HepG2 (cell line): ENCODE measurements around the gene CCDC197. TPM values are rescaled to one million over a fixed set of nuclear protein-coding genes. Genes with fewer than 3 reads are reported as not detected.

Source experiments
- ATAC-seq: fragments of 200-7000 bp; cut with Tn5 transposase; 3 replicates; pipeline ENCODE4 v1.9.1; 2020; ENCODE audit warnings: mild to moderate bottlenecking, moderate library complexity
- BruUV-seq: library from RNA; stranded (reverse); fragments of 400-500 nt; replicated peaks from 2 replicates; lab custom pipeline; 2021; lab: Mats Ljungman, UMichigan
- CTCF ChIA-PET: fragments of 300-600 bp; formaldehyde crosslinking; extraction: SDS; loops from one replicate; lab custom pipeline; 2021; ENCODE audit warnings: low total read pairs, inconsistent platforms, low intra/inter-chr PET ratio; lab: Yijun Ruan, JAX
- POLR2A ChIA-PET: fragments of 350-600 bp; sonication (Branson Sonifier 250); formaldehyde crosslinking; loops from one replicate; lab custom pipeline; 2020; ENCODE audit warnings: antibody characterized with exemption, inconsistent platforms; lab: Yijun Ruan, JAX
- DNase-seq: peaks from one replicate; pipeline ENCODE4 v3.0.0-alpha.2; 2015; ENCODE audit warnings: low spot score
- FAIRE-seq: peaks from 3 replicates; lab custom pipeline; 2011; peaks lifted over from hg19 to GRCh38; lab: Jason Lieb, UNC
- H2AFZ ChIP-seq: one replicate; pipeline ENCODE4 v1.6.1; 2011; ENCODE audit warnings: low read length, inconsistent platforms
- H3K27ac ChIP-seq: fragments of 300-600 bp; 3 replicates; pipeline ENCODE4 v1.8.0; 2011; ENCODE audit warnings: mixed run types, mild to moderate bottlenecking, mixed read lengths, low read length, inconsistent platforms; ENCODE audit not compliant: insufficient read depth; ENCODE audit errors: extremely low read length
- H3K27me3 ChIP-seq, 2 experiments: fragments of 200-600 bp in 1 of 2; 2 replicates in 1 of 2; 3 replicates in 1 of 2; pipeline versions ENCODE4 v1.6.0 to v1.8.0; 2011; ENCODE audit warnings: low read length in 2 of 2, mild to moderate bottlenecking in 2 of 2, moderate library complexity in 2 of 2, inconsistent platforms in 1 of 2; ENCODE audit not compliant: insufficient read depth in 2 of 2, control insufficient read depth in 1 of 2
- H3K36me3 ChIP-seq, 2 experiments: fragments of 200-600 bp in 1 of 2; replicated peaks in 1 of 2; 2 replicates in 1 of 2; 3 replicates in 1 of 2; pipeline versions ENCODE4 v1.5.1 to v1.8.0; 2011; ENCODE audit warnings: low read length in 2 of 2, inconsistent platforms in 1 of 2; ENCODE audit not compliant: insufficient read depth in 2 of 2, control insufficient read depth in 1 of 2
- H3K4me1 ChIP-seq: 2 replicates; pipeline ENCODE4 v1.5.1; 2012; ENCODE audit warnings: low read length, inconsistent platforms; ENCODE audit not compliant: insufficient read depth
- H3K4me2 ChIP-seq: 2 replicates; pipeline ENCODE4 v1.6.0; 2011; ENCODE audit warnings: low read depth, low read length, inconsistent platforms
- H3K4me3 ChIP-seq, 3 experiments: fragments of 200-600 bp in 1 of 3; sonication (generic), shearing (Covaris generic) in 1 of 3; replicated peaks in 1 of 3; 2 replicates each; pipeline ENCODE4 v1.5.1; 2011 to 2016; ENCODE audit warnings: low read length in 3 of 3, inconsistent platforms in 2 of 3, low read depth in 2 of 3, mild to moderate bottlenecking in 2 of 3, control low read depth in 1 of 3, mixed read lengths in 1 of 3; ENCODE audit not compliant: insufficient read depth in 1 of 3
- H3K79me2 ChIP-seq: one replicate; pipeline ENCODE4 v1.6.1; 2011; ENCODE audit warnings: low read length, inconsistent platforms; ENCODE audit not compliant: insufficient read depth
- H3K9ac ChIP-seq: 2 replicates; pipeline ENCODE4 v1.6.0; 2011; ENCODE audit warnings: mild to moderate bottlenecking, low read depth, low read length, inconsistent platforms; ENCODE audit not compliant: insufficient read depth
- H3K9me3 ChIP-seq: 2 replicates; pipeline ENCODE4 v1.5.1; 2012; ENCODE audit warnings: mild to moderate bottlenecking, low read length
- H4K20me1 ChIP-seq: 2 replicates; pipeline ENCODE4 v1.6.0; 2011; ENCODE audit warnings: inconsistent platforms, mild to moderate bottlenecking, low read length, moderate library complexity; ENCODE audit not compliant: insufficient read depth
- ATF3 ChIP-seq: sonication (generic); formaldehyde crosslinking; IDR thresholded peaks from 2 replicates; pipeline ENCODE4 v1.4.0; 2020; ENCODE audit warnings: missing genetic modification reagents
- ESRRA ChIP-seq: sonication (generic); formaldehyde crosslinking; IDR thresholded peaks from 2 replicates; pipeline ENCODE4 v1.5.1; 2020; ENCODE audit warnings: mild to moderate bottlenecking, low read depth, missing genetic modification reagents
- HNF4A ChIP-seq: sonication (generic); formaldehyde crosslinking; IDR thresholded peaks from 2 replicates; pipeline ENCODE4 v1.4.0; 2020; ENCODE audit warnings: missing genetic modification reagents
- KDM5B ChIP-seq: sonication (generic); formaldehyde crosslinking; IDR thresholded peaks from 2 replicates; pipeline ENCODE4 v1.4.0; 2020; ENCODE audit warnings: missing genetic modification reagents, mild to moderate bottlenecking, borderline replicate concordance
- NR2F1 ChIP-seq, 2 experiments: fragments of 450-650 bp in 1 of 2; formaldehyde crosslinking in 1 of 2; IDR thresholded peaks; 2 replicates each; pipeline versions ENCODE4 v1.5.0 to v1.6.1; 2016 to 2020; ENCODE audit warnings: mild to moderate bottlenecking in 1 of 2, missing compliant biosample characterization in 1 of 2, missing genetic modification reagents in 1 of 2, moderate library complexity in 1 of 2
- RARA ChIP-seq: IDR thresholded peaks from 2 replicates; pipeline ENCODE4 v1.6.1; 2016; ENCODE audit warnings: missing genetic modification reagents, missing compliant biosample characterization
- RFX3 ChIP-seq: IDR thresholded peaks from 2 replicates; pipeline ENCODE4 v1.6.1; 2016; ENCODE audit warnings: missing biosample characterization, missing genetic modification reagents
- WIZ ChIP-seq: sonication (generic); formaldehyde crosslinking; IDR thresholded peaks from 2 replicates; pipeline ENCODE4 v1.5.1; 2020; ENCODE audit warnings: mild to moderate bottlenecking, missing genetic modification reagents
- ZMYM4 ChIP-seq: sonication (generic); formaldehyde crosslinking; IDR thresholded peaks from 2 replicates; pipeline ENCODE4 v1.8.1; 2023; ENCODE audit warnings: mild to moderate bottlenecking, missing genetic modification reagents
- ZNF572 ChIP-seq: sonication (generic); formaldehyde crosslinking; IDR thresholded peaks from 2 replicates; pipeline ENCODE4 v1.5.1; 2020; ENCODE audit warnings: mild to moderate bottlenecking, missing genetic modification reagents
- ZNF768 ChIP-seq: sonication (generic); formaldehyde crosslinking; IDR thresholded peaks from 2 replicates; pipeline ENCODE4 v1.4.0; 2020; ENCODE audit warnings: missing genetic modification reagents
- WGBS: methylation state at CpG from one replicate; pipeline ENCODE4 v1.1.6; 2017; ENCODE audit warnings: low lambda C conversion rate; 5-methylcytosine and 5-hydroxymethylcytosine counted together
- in situ Hi-C: cut with HindIII; loops from 2 replicates; pipeline ENCODE4 v1.10.0; 2017; ENCODE audit warnings: low pct_unique_long_range_greater_than_20kb; ENCODE audit not compliant: extremely low pct_ligation_motif_present
- intact Hi-C: fragments of 100-400 bp; cut with micrococcal nuclease; formaldehyde crosslinking; loops from one replicate; pipeline ENCODE4 v1.10.0; 2022; ENCODE audit not compliant: unreplicated experiment
- polyA plus RNA-seq, 8 experiments: library from polyadenylated mRNA; depleted of rRNA in 3 of 8; stranded (reverse) in 7 of 8; unstranded in 1 of 8; fragments of >200 nt; fragmentation: Illumina TruSeq in 4 of 8; extraction: Trizol in 4 of 8; gene quantifications; 2 replicates each; pipeline versions ENCODE4 v1.2.1 to v1.2.3, GENCODE V29; 2011 to 2016; ENCODE audit warnings: low read depth in 4 of 8, missing spikeins in 1 of 8, mixed read lengths in 1 of 8; ENCODE audit not compliant: insufficient read depth in 1 of 8
- total RNA-seq, 5 experiments: library from RNA; depleted of rRNA; stranded (reverse); fragments of >200 nt; fragmentation: Illumina TruSeq; extraction: Trizol; gene quantifications; 2 replicates each; pipeline ENCODE4 v1.2.3, GENCODE V29; 2016; ENCODE audit warnings: low read depth in 1 of 5
- TF ChIP-seq, protein P1 (sequence below): sonication (generic); formaldehyde crosslinking; IDR thresholded peaks from 2 replicates; pipeline ENCODE4 v1.5.1; 2020; ENCODE audit warnings: mild to moderate bottlenecking, missing genetic modification reagents, moderate library complexity

The CCDC197 gene
- total and polyA plus RNA-seq, 2 of the 13 experiments (the other 11 are each of a cell fraction or from before 2014, with no cell fraction given) = 0.11 to 0.13 TPM

- TF ChIP-seq ATF3 (CRISPR knock-in tag) (no peak), HNF4A (peak; percentile 19; the same call in 1 of the 2 replicates), RARA (CRISPR knock-in tag) (peak; percentile 80), RFX3 (CRISPR knock-in tag) (no peak), NR2F1 (CRISPR knock-in tag; IDR thresholded peaks at IDR 0.05) (0 out of 4 replicates have a peak, but pooled peaks of 1 of the 2 experiments have one; percentile 15), ZNF768 (CRISPR knock-in tag) (peak; percentile 92), KDM5B (CRISPR knock-in tag) (peak; percentile 45; the same call in 1 of the 2 replicates), ZNF572 (CRISPR knock-in tag) (no peak), WIZ (CRISPR knock-in tag) (0 out of 2 replicates have a peak, but pooled peaks have one; percentile 26), ZMYM4 (CRISPR knock-in tag) (0 out of 2 replicates have a peak, but pooled peaks have one; percentile 12), ESRRA (CRISPR knock-in tag) (peak; percentile 96)
- TF ChIP-seq, protein P1, sequence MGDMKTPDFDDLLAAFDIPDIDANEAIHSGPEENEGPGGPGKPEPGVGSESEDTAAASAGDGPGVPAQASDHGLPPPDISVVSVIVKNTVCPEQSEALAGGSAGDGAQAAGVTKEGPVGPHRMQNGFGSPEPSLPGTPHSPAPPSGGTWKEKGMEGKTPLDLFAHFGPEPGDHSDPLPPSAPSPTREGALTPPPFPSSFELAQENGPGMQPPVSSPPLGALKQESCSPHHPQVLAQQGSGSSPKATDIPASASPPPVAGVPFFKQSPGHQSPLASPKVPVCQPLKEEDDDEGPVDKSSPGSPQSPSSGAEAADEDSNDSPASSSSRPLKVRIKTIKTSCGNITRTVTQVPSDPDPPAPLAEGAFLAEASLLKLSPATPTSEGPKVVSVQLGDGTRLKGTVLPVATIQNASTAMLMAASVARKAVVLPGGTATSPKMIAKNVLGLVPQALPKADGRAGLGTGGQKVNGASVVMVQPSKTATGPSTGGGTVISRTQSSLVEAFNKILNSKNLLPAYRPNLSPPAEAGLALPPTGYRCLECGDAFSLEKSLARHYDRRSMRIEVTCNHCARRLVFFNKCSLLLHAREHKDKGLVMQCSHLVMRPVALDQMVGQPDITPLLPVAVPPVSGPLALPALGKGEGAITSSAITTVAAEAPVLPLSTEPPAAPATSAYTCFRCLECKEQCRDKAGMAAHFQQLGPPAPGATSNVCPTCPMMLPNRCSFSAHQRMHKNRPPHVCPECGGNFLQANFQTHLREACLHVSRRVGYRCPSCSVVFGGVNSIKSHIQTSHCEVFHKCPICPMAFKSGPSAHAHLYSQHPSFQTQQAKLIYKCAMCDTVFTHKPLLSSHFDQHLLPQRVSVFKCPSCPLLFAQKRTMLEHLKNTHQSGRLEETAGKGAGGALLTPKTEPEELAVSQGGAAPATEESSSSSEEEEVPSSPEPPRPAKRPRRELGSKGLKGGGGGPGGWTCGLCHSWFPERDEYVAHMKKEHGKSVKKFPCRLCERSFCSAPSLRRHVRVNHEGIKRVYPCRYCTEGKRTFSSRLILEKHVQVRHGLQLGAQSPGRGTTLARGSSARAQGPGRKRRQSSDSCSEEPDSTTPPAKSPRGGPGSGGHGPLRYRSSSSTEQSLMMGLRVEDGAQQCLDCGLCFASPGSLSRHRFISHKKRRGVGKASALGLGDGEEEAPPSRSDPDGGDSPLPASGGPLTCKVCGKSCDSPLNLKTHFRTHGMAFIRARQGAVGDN (CRISPR knock-in tag) = peak; percentile 47
- ChIA-PET POLR2A (interaction anchor here (0.7 to 1.8 kb wide), 3 partner anchors 17 to 59 kb away, joined by 3 to 5 read pairs (median 3); no protein-coding TSS in a partner anchor), CTCF (interaction anchor here (1.5 kb wide), 1 partner anchor 59 kb away, joined by 4 read pairs; no protein-coding TSS in a partner anchor)
- intact Hi-C loops (no loop called here), in situ Hi-C loops (no loop called here)
- H3K79me2 ChIP-seq = no peaks in the 10 kb centered on the region
- H3K9me3 ChIP-seq = no peaks in the 10 kb centered on the region
- H3K27me3 ChIP-seq = peaks cover 0 to 40% of the 10 kb centered on the region in 2 experiments; a peak in 4 of 5 replicates
- no TSS peak for BruUV-seq
- FAIRE-seq (no peak), ATAC-seq (peak; percentile 7; the same call in 2 of the 3 replicates), DNase-seq (no peak)
- peaks cover 66% of the 10 kb centered on the region for H3K4me1 ChIP-seq
- peak overlapping the region; percentile 33; the same call in 1 of the 2 replicates for H3K4me2 ChIP-seq
- no peak overlapping the region for H3K4me3 ChIP-seq
- H3K27ac ChIP-seq = no peak overlapping the region
- no CpG with 5 or more reads among the region's 7 CpGs for WGBS
- H4K20me1 ChIP-seq = no peaks in the 10 kb centered on the region
- no peak overlapping the region for H3K9ac ChIP-seq
- no peak overlapping the region for H2AFZ ChIP-seq
- H3K36me3 ChIP-seq = no peaks in the 10 kb centered on the region
These were observed 1.8 kb downstream of the CCDC197 start for GRCh38 chr14:93998871-93999403.
